SU-DHL-6 (cell line): ENCODE measurements around the gene DOCK1.

Source experiments
- H2AFZ ChIP-seq: fragments of 200-600 bp; sonication (generic); 2 replicates; pipeline ENCODE4 v1.6.1; 2014; ENCODE audit warnings: low read depth, mild to moderate bottlenecking, moderate library complexity, mixed read lengths, antibody characterized with exemption, low read length; ENCODE audit not compliant: severe bottlenecking
- H3F3A ChIP-seq: fragments of 200-600 bp; shearing (Covaris generic); 2 replicates; pipeline ENCODE4 v1.6.0; 2016; ENCODE audit warnings: antibody characterized with exemption, mild to moderate bottlenecking; ENCODE audit not compliant: insufficient read depth
- H3K27ac ChIP-seq: fragments of 200-600 bp; sonication (generic); 2 replicates; pipeline ENCODE4 v1.5.1; 2016; ENCODE audit warnings: low read depth, mild to moderate bottlenecking, low read length, moderate library complexity, mixed read lengths
- H3K27me3 ChIP-seq: fragments of 200-600 bp; sonication (generic), shearing (Covaris generic); 2 replicates; pipeline ENCODE4 v1.6.0; 2014; ENCODE audit warnings: mild to moderate bottlenecking, low read length
- H3K36me3 ChIP-seq: fragments of 200-600 bp; sonication (generic); 2 replicates; pipeline ENCODE4 v1.6.1; 2014; ENCODE audit warnings: mild to moderate bottlenecking, low read length, mixed read lengths
- H3K4me2 ChIP-seq: fragments of 300-600, 200-600 bp; shearing (Covaris generic), sonication (generic); 2 replicates; pipeline ENCODE4 v1.6.0; 2014; ENCODE audit warnings: low read length, low read depth, mild to moderate bottlenecking; ENCODE audit not compliant: poor library complexity, severe bottlenecking
- H3K4me3 ChIP-seq: fragments of 200-600 bp; sonication (generic); 2 replicates; pipeline ENCODE4 v1.5.1; 2014; ENCODE audit warnings: antibody characterized with exemption, low read length, mild to moderate bottlenecking, mixed read lengths; ENCODE audit not compliant: insufficient read depth, poor library complexity, severe bottlenecking
- H3K79me2 ChIP-seq: fragments of 200-600 bp; sonication (generic); 2 replicates; pipeline ENCODE4 v1.6.1; 2014; ENCODE audit warnings: mild to moderate bottlenecking, low read length, moderate library complexity; ENCODE audit not compliant: insufficient read depth
- H3K9ac ChIP-seq: fragments of 200-600 bp; sonication (generic); 2 replicates; pipeline ENCODE4 v1.7.0; 2014; ENCODE audit warnings: mild to moderate bottlenecking, low read length
- H3K9me2 ChIP-seq: fragments of 200-600 bp; sonication (generic); replicated peaks from 2 replicates; pipeline ENCODE4 v1.6.1; 2014; ENCODE audit warnings: low read length; ENCODE audit not compliant: insufficient read depth
- H3K9me3 ChIP-seq: fragments of 200-600 bp; sonication (generic); 2 replicates; pipeline ENCODE4 v1.6.1; 2014; ENCODE audit warnings: low read length, mixed read lengths; ENCODE audit not compliant: insufficient read depth
- H4K20me1 ChIP-seq: fragments of 200-600 bp; sonication (generic); 2 replicates; pipeline ENCODE4 v1.6.1; 2014; ENCODE audit warnings: low read depth, mild to moderate bottlenecking, antibody characterized with exemption, low read length, moderate library complexity, mixed read lengths
- EZH2phosphoT487 ChIP-seq: fragments of 200-600 bp; sonication (generic), shearing (Covaris generic); conservative IDR thresholded peaks from 2 replicates; pipeline ENCODE4 v1.6.1; 2018; ENCODE audit warnings: mild to moderate bottlenecking, antibody characterized with exemption, low read length, moderate library complexity, mixed read lengths
- TF ChIP-seq, protein P1 (sequence below): fragments of 200-600 bp; sonication (generic); IDR thresholded peaks from one replicate; pipeline ENCODE4 v1.5.1; 2017; ENCODE audit warnings: antibody characterized with exemption, mild to moderate bottlenecking, low read length, moderate library complexity; ENCODE audit not compliant: insufficient read depth, poor library complexity, severe bottlenecking

DOCK1 gene

DNA sequence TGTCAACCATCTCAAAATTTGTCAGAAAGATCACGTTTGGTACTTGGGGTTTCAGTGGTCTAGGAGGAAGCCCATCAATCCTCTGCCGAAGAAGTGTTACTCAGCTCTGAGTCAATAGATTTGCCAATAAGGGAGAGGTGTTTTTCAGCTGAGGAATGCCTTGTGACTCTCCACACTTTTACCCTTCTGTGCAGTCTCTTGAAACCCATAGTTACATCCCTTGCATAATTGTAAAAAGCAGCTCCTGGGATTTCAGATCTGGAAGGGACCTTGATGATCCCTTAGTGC is 243.6 kb downstream of the DOCK1 start:
- H3K4me3 ChIP-seq = no peak overlapping the region
- no peak overlapping the region for H3K27ac ChIP-seq
- H3K9me2 ChIP-seq = no peaks in the 10 kb centered on the region
- H3F3A ChIP-seq = no peaks in the 10 kb centered on the region
- TF ChIP-seq, protein P1, sequence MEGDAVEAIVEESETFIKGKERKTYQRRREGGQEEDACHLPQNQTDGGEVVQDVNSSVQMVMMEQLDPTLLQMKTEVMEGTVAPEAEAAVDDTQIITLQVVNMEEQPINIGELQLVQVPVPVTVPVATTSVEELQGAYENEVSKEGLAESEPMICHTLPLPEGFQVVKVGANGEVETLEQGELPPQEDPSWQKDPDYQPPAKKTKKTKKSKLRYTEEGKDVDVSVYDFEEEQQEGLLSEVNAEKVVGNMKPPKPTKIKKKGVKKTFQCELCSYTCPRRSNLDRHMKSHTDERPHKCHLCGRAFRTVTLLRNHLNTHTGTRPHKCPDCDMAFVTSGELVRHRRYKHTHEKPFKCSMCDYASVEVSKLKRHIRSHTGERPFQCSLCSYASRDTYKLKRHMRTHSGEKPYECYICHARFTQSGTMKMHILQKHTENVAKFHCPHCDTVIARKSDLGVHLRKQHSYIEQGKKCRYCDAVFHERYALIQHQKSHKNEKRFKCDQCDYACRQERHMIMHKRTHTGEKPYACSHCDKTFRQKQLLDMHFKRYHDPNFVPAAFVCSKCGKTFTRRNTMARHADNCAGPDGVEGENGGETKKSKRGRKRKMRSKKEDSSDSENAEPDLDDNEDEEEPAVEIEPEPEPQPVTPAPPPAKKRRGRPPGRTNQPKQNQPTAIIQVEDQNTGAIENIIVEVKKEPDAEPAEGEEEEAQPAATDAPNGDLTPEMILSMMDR = no peak
- no peak overlapping the region for H3K4me2 ChIP-seq
- no peaks in the 10 kb centered on the region for H3K36me3 ChIP-seq
- no peaks in the 10 kb centered on the region for H4K20me1 ChIP-seq
- no peaks in the 10 kb centered on the region for H3K9me3 ChIP-seq
- H3K79me2 ChIP-seq = no peaks in the 10 kb centered on the region
- no peak overlapping the region for H2AFZ ChIP-seq
- no peak overlapping the region for H3K9ac ChIP-seq
- no peaks in the 10 kb centered on the region for H3K27me3 ChIP-seq

DNA sequence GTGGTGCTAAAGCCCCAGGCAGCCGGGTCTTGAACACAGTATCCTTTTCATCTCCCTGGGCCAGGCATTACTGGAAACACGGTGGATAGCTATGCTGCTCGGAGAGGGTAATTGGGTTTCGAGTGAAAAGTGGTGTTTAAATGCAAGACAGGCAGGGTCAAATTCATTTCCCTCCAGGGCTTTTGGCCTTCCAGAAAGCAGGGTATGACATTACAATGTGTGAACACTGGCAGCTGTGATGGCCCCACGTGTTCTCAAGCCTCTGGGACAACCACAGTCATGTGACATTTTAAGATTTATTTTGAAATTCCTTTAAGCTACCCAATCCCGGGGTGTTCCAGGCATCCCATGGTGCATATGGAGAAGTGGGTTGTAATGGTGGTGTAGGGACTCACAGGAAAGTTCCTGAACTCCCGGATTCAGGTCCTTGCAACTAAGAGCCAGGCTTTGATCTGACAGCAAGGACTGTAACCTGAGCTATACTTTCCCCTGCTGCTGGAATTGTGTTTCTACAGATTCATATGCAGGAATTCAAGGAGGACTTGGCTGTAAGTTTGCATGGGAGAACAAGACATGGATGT is 244.4 kb downstream of the DOCK1 start:
- Histone ChIP-seq H3K27me3 (no peaks in the 10 kb centered on the region), H3K9ac (no peak overlapping the region), H3K4me2 (no peak overlapping the region), H4K20me1 (no peaks in the 10 kb centered on the region), H3F3A (no peaks in the 10 kb centered on the region), H3K9me2 (no peaks in the 10 kb centered on the region), H3K9me3 (no peaks in the 10 kb centered on the region), H3K36me3 (no peaks in the 10 kb centered on the region), H2AFZ (no peak overlapping the region), H3K79me2 (no peaks in the 10 kb centered on the region), H3K4me3 (no peak overlapping the region), H3K27ac (no peak overlapping the region)
- TF ChIP-seq, protein P1 = no peak
- no peak for TF ChIP-seq EZH2phosphoT487

DNA sequence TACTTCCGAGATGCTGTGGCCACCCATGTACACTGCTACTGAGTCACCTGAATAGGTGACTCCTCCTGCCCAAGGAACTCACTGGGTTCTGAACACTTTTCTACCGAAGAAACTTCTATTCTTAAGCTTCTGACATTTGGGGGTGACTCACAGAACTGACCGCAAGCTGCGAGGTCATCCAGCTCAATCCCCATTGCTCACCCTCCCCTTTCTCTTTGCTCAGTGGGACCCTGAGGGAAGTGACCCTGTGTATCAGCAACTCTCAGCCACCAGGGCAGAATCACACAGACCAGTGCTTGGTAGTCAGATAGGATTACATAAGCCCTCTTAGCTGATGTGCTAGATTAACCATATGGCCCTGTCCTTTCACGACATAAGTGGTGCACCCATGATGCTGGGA is 244.9 kb downstream of the DOCK1 start:
- no peak for TF ChIP-seq EZH2phosphoT487
- TF ChIP-seq, protein P1 = no peak
- H4K20me1 ChIP-seq = no peaks in the 10 kb centered on the region
- no peak overlapping the region for H3K9ac ChIP-seq
- H2AFZ ChIP-seq = no peak overlapping the region
- H3K27ac ChIP-seq = no peak overlapping the region
- no peaks in the 10 kb centered on the region for H3K79me2 ChIP-seq
- no peaks in the 10 kb centered on the region for H3K27me3 ChIP-seq
- H3K4me3 ChIP-seq = no peak overlapping the region
- no peaks in the 10 kb centered on the region for H3K9me3 ChIP-seq
- no peaks in the 10 kb centered on the region for H3K36me3 ChIP-seq
- H3K9me2 ChIP-seq = no peaks in the 10 kb centered on the region
- no peaks in the 10 kb centered on the region for H3F3A ChIP-seq
- H3K4me2 ChIP-seq = no peak overlapping the region
